22Rv1 (cell line): ENCODE measurements around the gene BFSP2.

Source experiments
- H3K27ac ChIP-seq: fragments of 450-650 bp; 2 replicates; pipeline ENCODE4 v1.5.1; 2017
- ZFX ChIP-seq: fragments of 450-650 bp; IDR thresholded peaks from 2 replicates; pipeline ENCODE4 v1.6.1; 2017; ENCODE audit warnings: antibody characterized with exemption, borderline replicate concordance
- TF ChIP-seq, protein P1 (sequence below): fragments of 450-650 bp; IDR thresholded peaks from 2 replicates; pipeline ENCODE4 v1.5.1; 2017; ENCODE audit warnings: mild to moderate bottlenecking

Gene BFSP2

GRCh38 chr3:133474251-133474801 lies 74.5 kb downstream of the BFSP2 start:
- H3K27ac ChIP-seq = peak overlapping the region; percentile 50
- TF ChIP-seq, protein P1, sequence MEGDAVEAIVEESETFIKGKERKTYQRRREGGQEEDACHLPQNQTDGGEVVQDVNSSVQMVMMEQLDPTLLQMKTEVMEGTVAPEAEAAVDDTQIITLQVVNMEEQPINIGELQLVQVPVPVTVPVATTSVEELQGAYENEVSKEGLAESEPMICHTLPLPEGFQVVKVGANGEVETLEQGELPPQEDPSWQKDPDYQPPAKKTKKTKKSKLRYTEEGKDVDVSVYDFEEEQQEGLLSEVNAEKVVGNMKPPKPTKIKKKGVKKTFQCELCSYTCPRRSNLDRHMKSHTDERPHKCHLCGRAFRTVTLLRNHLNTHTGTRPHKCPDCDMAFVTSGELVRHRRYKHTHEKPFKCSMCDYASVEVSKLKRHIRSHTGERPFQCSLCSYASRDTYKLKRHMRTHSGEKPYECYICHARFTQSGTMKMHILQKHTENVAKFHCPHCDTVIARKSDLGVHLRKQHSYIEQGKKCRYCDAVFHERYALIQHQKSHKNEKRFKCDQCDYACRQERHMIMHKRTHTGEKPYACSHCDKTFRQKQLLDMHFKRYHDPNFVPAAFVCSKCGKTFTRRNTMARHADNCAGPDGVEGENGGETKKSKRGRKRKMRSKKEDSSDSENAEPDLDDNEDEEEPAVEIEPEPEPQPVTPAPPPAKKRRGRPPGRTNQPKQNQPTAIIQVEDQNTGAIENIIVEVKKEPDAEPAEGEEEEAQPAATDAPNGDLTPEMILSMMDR = no peak
- TF ChIP-seq ZFX = no peak

DNA sequence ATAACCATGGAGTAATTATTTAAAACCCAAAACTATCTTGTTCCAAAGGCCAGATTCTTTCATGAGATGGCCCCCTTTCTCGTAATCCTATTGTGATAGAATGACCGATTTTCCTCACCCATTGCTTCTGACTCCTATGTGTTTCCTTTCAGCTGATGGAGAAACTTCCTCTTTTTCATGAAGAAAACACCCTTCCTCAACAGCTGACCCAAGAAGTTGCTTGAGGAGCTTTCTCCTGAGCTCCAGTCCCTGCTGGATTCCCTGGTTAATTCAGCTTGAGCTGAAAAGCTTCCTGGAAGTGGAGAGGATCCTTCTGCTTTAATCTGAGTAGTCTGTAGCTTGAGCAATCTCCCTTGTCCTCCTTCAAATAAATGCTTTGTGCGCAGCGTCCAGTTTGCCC lies 75.0 kb downstream of the BFSP2 start:
- no peak for TF ChIP-seq ZFX
- TF ChIP-seq, protein P1 = no peak
- peak overlapping the region; percentile 50 for H3K27ac ChIP-seq

DNA sequence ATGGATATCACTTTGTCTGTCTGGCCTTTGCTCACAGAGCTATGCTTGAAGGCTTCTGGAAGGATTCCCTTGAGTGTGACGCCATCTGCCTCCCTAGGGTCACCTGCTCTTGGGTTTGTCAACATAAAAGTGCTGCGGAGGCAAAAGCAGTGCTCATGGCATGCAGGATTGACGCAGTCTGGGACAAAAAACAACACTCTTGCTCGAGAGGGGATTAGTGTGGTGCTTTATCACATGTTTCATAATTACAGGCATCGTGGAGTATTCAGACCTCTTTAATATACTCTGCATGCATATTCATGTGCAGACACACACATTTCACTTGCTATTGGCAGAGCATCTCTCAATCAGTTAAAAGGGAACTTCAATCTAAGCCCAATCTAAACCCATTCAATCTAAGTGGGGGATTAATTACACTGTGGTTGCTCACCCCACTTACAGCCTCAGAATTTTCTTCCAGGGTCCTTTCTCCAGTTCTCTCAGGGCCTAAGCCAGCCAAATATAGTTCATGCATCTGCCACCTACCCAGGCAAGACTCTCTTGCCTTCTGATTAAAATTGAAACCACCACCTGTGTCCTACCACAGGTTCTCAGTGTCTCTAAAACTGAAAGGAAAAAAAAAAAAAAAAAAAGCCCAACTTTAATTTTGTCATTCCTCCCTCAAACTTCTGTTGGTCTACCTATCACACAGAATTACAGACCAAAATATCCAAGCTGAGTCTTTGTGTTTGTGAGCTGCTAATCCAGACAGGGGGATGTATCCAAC lies 75.6 kb downstream of the BFSP2 start:
- H3K27ac ChIP-seq = no peak overlapping the region; the same call in 1 of the 2 replicates
- TF ChIP-seq, protein P1 = no peak
- TF ChIP-seq ZFX = no peak

DNA sequence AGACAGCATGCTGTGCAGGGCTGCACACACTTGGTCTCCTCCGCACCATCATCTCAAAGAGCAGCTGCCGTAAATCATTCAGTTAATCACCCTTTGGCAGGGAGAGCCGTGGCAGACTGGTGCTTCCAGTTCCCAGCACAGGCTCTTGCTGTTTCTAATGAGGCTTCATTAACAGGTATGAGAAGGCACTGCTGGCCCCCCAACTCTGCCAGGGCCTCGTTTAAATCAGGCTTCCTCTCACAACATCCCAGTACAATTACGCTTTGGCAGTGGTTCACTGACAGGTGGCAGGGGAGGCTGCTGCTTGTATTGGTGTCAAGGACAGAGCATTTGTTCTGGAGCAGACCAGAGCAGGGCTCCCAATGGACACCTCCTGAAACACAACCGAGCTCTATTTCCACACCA lies 77.1 kb downstream of the BFSP2 start:
- TF ChIP-seq ZFX = no peak
- TF ChIP-seq, protein P1 = no peak
- no peak overlapping the region for H3K27ac ChIP-seq

GRCh38 chr3:133477487-133477886 lies 77.6 kb downstream of the BFSP2 start:
- TF ChIP-seq, protein P1 = no peak
- no peak for TF ChIP-seq ZFX
- H3K27ac ChIP-seq = no peak overlapping the region

GRCh38 chr3:133478624-133479023 lies 78.8 kb downstream of the BFSP2 start:
- H3K27ac ChIP-seq = no peak overlapping the region
- TF ChIP-seq, protein P1 = no peak
- TF ChIP-seq ZFX = no peak

- no peak for TF ChIP-seq ZFX
- TF ChIP-seq, protein P1 = no peak
- H3K27ac ChIP-seq = no peak overlapping the region; the same call in 1 of the 2 replicates
These were observed 79.5 kb downstream of the BFSP2 start for GRCh38 chr3:133479401-133479800.
